KOPT-K1 (cell line): ENCODE results near the gene POLD3.

Source experiments
- H3K27ac ChIP-seq: fragments of 200-600 bp; sonication (generic); 2 replicates; pipeline ENCODE4 v1.5.1; 2016; ENCODE audit warnings: antibody characterized with exemption, mild to moderate bottlenecking, low read depth, low read length; ENCODE audit not compliant: poor library complexity, severe bottlenecking
- H3K36me3 ChIP-seq: fragments of 200-600 bp; sonication (generic); 2 replicates; pipeline ENCODE4 v1.5.1; 2017; ENCODE audit warnings: antibody characterized with exemption, mild to moderate bottlenecking, low read length, moderate library complexity; ENCODE audit not compliant: insufficient read depth
- H3K9me3 ChIP-seq: fragments of 200-600 bp; sonication (generic); 2 replicates; pipeline ENCODE4 v1.5.1; 2017; ENCODE audit warnings: antibody characterized with exemption, low read length, mild to moderate bottlenecking; ENCODE audit not compliant: insufficient read depth, poor library complexity, severe bottlenecking

The POLD3 gene

GRCh38 chr11:74669211-74670160 lies 77.1 kb downstream of the POLD3 start:
- no peaks in the 10 kb centered on the region for H3K36me3 ChIP-seq
- no peaks in the 10 kb centered on the region for H3K9me3 ChIP-seq
- H3K27ac ChIP-seq, result no peak overlapping the region

DNA sequence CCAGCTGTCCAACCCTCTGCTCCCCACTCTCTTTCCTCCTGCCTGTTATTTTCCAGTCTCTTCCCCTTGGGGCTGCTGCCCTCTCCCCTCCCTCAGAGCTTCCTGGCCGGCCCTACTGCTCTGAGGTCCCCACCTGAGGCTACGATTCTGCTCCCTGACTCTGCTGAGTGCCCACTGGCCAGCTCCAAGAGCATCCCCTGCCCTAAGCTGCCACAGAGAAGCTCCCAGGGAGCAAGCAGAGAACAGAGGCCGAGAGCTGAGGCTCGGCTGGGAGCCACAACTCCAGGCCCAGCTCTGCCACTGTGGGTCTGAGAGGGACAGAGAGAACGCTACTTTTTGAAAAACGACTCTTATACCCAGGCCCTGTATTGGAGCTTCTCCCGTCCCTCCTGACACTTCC lies 77.8 kb downstream of the POLD3 start:
- no peak overlapping the region for H3K27ac ChIP-seq
- no peaks in the 10 kb centered on the region for H3K36me3 ChIP-seq
- H3K9me3 ChIP-seq, result no peaks in the 10 kb centered on the region

DNA sequence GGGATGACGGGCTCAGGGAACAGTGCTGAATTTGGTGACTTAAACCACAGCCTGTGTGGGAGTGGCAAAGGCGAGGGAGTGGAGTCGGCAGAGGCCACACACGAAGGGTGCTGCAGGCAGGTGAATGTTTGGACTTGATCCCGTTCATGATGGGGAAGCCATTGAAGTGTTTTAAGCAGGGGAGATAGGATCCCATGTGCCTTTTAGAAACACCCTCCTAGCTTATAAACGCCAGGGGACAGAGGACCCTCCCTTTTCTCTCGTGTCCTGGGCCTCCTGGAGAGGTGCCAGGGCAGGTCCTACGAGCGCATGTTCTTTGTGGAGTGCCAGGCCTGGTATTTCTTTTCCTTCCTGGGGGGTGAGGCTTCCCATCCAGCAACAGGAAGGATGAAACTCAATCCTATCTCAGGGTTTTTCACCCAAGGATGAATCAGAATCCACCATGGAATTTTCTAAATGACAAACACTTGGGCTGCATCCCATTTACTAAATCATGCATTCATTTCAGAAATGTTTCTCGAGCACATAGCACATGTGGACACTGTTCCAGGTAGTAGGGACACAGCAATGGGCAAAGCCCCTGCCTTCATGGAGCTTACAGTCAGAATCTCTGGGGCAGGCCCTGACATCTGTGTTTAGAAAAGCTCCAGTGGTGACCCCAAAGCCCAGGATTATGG lies 79.3 kb downstream of the POLD3 start:
- Histone ChIP-seq H3K27ac (no peak overlapping the region), H3K9me3 (no peaks in the 10 kb centered on the region), H3K36me3 (no peaks in the 10 kb centered on the region)

DNA sequence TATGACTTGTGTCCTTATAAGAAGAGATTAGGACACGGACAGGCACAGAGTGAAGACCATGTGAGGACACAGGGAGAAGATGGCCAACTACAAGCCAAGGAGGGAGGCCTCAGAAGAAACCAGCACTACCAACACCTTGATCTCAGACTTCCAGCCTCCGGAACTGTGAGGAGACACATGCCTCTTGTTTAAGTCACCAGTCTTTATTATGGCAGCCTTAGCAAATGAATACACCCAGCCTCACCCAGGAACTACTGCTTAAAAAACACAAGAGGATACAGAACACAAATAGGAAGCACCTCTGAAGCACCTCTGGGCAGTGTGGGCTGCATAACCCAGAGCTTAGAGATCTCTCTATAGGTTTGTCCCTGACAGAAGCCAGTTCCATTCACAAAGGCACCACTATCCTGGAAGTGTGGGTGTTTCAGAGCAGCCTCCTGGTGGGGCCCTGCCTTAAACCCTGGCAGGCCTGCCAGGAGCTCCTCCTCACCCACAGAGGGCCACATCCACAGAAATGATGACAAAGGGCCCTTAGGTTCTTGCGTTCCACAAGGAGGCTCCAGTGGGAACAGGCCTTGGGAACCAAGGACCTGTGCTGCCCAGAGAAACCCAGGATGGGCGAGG lies 80.1 kb downstream of the POLD3 start:
- Histone ChIP-seq H3K9me3 (no peaks in the 10 kb centered on the region), H3K36me3 (no peaks in the 10 kb centered on the region), H3K27ac (no peak overlapping the region)

DNA sequence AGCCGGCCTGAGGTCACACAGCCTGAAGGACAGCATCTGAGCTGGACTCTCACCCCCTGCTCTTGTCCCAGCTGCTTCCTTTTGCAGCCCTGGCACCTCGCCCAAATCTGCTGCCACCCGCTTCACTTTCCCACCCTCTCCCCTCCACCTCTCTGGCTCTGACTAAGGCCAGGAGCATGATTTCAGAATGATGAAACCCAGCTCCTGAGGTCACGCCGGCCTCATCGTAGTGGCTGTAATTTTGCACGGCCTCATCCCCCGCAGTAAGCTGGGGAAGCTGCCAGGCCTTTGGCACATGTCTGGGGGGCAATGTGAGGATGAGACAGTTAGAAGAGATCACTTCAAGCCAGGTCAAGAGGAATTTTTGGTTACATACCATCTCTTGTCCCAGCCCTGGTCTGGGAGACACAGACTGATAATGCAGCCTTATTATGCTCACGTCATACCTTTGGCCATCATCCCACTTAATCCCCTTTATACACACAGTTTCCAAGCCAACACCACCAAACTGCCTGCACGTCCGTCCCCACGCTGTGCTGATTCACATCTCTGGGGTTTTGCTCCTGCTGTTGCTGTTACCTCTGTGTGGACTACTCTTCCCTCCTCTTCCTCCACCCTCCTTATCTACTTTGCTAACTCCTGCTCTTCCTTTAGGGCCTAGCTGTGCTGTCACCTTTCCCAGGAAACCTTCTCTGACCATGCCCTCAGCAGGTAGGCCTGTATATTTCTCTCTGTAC lies 80.7 kb downstream of the POLD3 start:
- H3K36me3 ChIP-seq, result no peaks in the 10 kb centered on the region
- H3K9me3 ChIP-seq, result no peaks in the 10 kb centered on the region
- H3K27ac ChIP-seq, result no peak overlapping the region

DNA sequence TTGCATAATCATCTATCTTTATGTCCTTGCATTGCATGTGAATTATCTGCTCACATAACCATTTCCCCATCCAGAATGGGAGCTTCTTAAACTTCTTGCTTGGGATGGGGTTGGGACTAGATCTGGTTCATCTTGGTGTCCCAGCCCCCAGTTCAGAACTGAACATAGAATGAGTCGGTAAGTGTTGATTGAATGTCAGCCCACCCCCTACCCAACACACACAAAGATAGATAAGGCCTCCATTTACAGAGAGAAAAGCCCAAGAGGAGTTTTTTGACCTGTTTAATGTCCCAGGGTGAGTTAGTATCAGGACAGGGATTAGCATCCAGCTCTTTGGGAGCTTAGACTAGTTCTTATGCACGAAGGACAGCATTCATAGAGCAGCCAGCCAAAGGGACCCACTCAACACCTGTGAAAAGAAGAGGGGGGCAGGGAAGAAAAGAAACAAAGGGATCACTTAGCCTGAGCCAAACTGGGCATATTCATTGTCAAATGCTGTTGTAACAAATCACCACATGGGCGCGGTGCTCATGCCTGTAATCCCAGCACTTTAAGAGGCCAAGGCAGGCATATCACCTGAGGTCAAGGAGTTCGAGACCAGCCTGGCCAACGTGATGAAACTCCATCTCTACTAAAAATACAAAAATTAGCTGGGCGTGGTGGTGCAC lies 81.4 kb downstream of the POLD3 start:
- H3K27ac ChIP-seq, result no peak overlapping the region
- H3K36me3 ChIP-seq, result no peaks in the 10 kb centered on the region
- H3K9me3 ChIP-seq, result no peaks in the 10 kb centered on the region

- Histone ChIP-seq H3K36me3 (no peaks in the 10 kb centered on the region), H3K9me3 (no peaks in the 10 kb centered on the region), H3K27ac (no peak overlapping the region)
These were observed 83.4 kb downstream of the POLD3 start for GRCh38 chr11:74675761-74676160.

DNA sequence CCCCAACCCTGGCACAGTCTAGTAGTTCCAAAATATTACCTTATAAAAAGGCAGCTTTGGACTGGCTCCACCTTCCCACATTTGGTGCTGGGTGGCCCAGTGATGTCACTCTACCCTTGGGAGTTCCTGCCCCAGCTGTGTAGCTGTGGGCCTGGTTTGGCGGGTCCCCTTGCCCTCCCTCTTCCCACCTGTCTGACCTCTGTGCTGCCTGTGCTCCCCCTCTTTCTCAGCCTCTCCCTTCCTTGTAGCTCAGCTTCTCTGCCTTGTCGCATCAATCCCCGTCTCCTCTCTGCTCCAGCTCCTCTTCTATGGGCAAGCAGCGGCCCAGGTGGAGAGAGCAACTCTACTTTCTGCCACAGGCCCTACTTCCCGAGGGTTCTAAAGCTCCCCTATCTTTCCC lies 84.2 kb downstream of the POLD3 start:
- no peaks in the 10 kb centered on the region for H3K36me3 ChIP-seq
- H3K27ac ChIP-seq, result no peak overlapping the region
- H3K9me3 ChIP-seq, result no peaks in the 10 kb centered on the region

GRCh38 chr11:74677131-74677530 lies 84.7 kb downstream of the POLD3 start:
- Histone ChIP-seq H3K27ac (no peak overlapping the region), H3K36me3 (no peaks in the 10 kb centered on the region), H3K9me3 (no peaks in the 10 kb centered on the region)

GRCh38 chr11:74678041-74678440 lies 85.7 kb downstream of the POLD3 start:
- Histone ChIP-seq H3K9me3 (no peaks in the 10 kb centered on the region), H3K36me3 (no peaks in the 10 kb centered on the region), H3K27ac (no peak overlapping the region)

DNA sequence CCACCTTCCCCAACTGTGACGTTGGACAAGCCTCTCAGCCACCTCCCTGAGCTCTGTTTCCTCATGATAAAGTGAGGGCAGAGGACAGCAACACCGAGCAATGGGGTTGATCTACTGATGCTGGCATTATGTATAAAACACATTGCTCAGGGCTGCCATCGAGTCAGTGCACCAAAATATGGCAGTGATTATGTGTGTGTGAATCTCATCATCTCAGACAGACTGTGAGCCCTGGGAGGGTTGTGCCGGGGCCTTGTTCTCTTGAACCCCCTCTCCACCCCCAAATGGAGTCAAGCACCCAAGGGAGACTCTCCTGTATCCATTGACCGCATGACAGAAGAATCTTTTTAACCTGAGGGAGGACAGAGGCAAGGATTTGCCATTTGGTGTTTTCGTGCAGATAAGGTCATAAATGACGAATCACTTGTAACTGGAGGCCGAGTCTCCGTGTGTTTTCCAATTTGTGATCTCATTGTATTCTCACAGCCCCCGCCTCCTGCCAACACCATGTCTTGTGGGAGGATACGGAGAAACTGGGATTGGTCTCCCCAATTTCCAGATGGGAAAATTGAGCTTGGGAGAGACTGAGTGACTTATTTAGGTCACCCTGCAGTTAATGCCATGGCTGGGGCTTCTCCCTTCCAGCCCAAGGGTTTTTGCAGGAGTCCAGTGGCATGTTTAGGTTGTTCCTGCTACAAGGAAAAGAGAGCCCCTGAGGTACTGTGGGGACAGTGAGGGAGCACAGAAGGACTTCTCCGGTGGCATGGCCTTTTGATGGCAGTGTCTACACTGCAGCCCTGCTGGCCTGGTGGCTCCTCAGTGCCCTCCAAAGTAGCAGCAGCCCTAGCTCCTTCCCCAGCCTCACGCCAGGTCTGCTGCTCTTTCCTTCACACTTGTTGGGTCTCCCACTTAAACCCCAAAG lies 86.5 kb downstream of the POLD3 start:
- Histone ChIP-seq H3K9me3 (no peaks in the 10 kb centered on the region), H3K27ac (no peak overlapping the region), H3K36me3 (no peaks in the 10 kb centered on the region)

DNA sequence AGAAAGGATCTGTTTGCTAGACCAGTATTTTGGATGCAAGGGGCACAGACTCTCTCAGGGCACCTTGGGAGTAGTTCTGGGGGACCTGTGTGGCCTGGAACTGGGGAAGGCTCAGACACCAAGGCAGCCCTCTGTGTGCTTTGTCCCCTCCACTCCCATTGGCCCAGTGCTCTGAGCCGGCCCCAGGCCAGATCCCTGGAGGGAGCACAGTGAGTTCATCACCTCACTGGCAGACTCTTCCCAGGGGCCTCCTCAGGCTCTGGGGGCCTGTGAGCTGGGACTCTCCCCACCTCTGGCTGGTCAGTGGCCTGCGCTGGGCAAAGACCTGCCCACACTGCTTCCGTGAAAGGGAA lies 87.1 kb downstream of the POLD3 start:
- H3K36me3 ChIP-seq, result no peaks in the 10 kb centered on the region
- no peaks in the 10 kb centered on the region for H3K9me3 ChIP-seq
- H3K27ac ChIP-seq, result no peak overlapping the region

- no peaks in the 10 kb centered on the region for H3K36me3 ChIP-seq
- no peaks in the 10 kb centered on the region for H3K9me3 ChIP-seq
- no peak overlapping the region for H3K27ac ChIP-seq
These were observed 87.8 kb downstream of the POLD3 start for GRCh38 chr11:74680035-74680671.
